HG03135 (cell line): ENCODE results near the gene SERPINA6.
"Not testable (repeated sequence)": the region's sequence is repeated elsewhere in the genome, so short reads cannot be mapped to it uniquely, and the experiment has no call there.

Experiments used
- ATAC-seq: cut with Tn5 transposase; IDR thresholded peaks from one replicate; pipeline ENCODE4 v1.9.1; 2021; ENCODE audit warnings: mild to moderate bottlenecking, moderate library complexity; ENCODE audit not compliant: unreplicated experiment

The SERPINA6 gene

GRCh38 chr14:94355191-94355794 lies 32.2 kb upstream of the SERPINA6 start:
- ATAC-seq = no peak

- no peak for ATAC-seq
These were observed 31.6 kb upstream of the SERPINA6 start for GRCh38 chr14:94354638-94355185.

- ATAC-seq = not testable (repeated sequence)
These were observed 31.1 kb upstream of the SERPINA6 start for GRCh38 chr14:94354190-94354589.

GRCh38 chr14:94349276-94349675 lies 26.1 kb upstream of the SERPINA6 start:
- ATAC-seq = no peak

- ATAC-seq = no peak
These were observed 25.7 kb upstream of the SERPINA6 start for GRCh38 chr14:94348836-94349235.

GRCh38 chr14:94346841-94347240 lies 23.7 kb upstream of the SERPINA6 start:
- no peak for ATAC-seq

GRCh38 chr14:94346065-94346786 lies 23.1 kb upstream of the SERPINA6 start:
- not testable (repeated sequence) for ATAC-seq

GRCh38 chr14:94345344-94346064 lies 22.4 kb upstream of the SERPINA6 start:
- ATAC-seq = no peak

GRCh38 chr14:94344389-94344788 lies 21.3 kb upstream of the SERPINA6 start:
- ATAC-seq = no peak

- ATAC-seq = no peak
These were observed 20.3 kb upstream of the SERPINA6 start for GRCh38 chr14:94343238-94344005.

- no peak for ATAC-seq
These were observed 19.3 kb upstream of the SERPINA6 start for GRCh38 chr14:94342334-94342934.

- no peak for ATAC-seq
These were observed 18.7 kb upstream of the SERPINA6 start for GRCh38 chr14:94341656-94342333.

- no peak for ATAC-seq
These were observed 17.4 kb upstream of the SERPINA6 start for GRCh38 chr14:94340533-94340932.

- no peak for ATAC-seq
These were observed 14.9 kb upstream of the SERPINA6 start for GRCh38 chr14:94338023-94338422.

GRCh38 chr14:94337274-94337673 lies 14.1 kb upstream of the SERPINA6 start:
- ATAC-seq = no peak

GRCh38 chr14:94334872-94335271 lies 11.7 kb upstream of the SERPINA6 start:
- ATAC-seq = no peak

GRCh38 chr14:94332587-94332986 lies 9.5 kb upstream of the SERPINA6 start:
- no peak for ATAC-seq

- ATAC-seq = no peak
These were observed 9.0 kb upstream of the SERPINA6 start for GRCh38 chr14:94332063-94332583.

- no peak for ATAC-seq
These were observed 8.3 kb upstream of the SERPINA6 start for GRCh38 chr14:94331462-94331861.

- ATAC-seq = no peak
These were observed 7.7 kb upstream of the SERPINA6 start for GRCh38 chr14:94330857-94331256.
